ENCODE results near the gene RBM27. TPM values are rescaled to one million over a fixed set of nuclear protein-coding genes. Genes with fewer than 3 reads are reported as not detected.
"Not testable (repeated sequence)": the region's sequence is repeated elsewhere in the genome, so short reads cannot be mapped to it uniquely, and the experiment has no call there.

Gene RBM27
- 1 to 10 TPM; 6.1 to 9.4 (median 8.0) TPM for polyA plus RNA-seq (ENCODE audit: low read depth in 6 of 6)

- H3K9me3 Mint-ChIP-seq: no peaks in the 10 kb centered on the region
- H3K27me3 Mint-ChIP-seq: no peaks in the 10 kb centered on the region
- H3K36me3 Mint-ChIP-seq: no peaks in the 10 kb centered on the region
- ATAC-seq (ENCODE audit: low read depth in 2 of 2): peak; percentile 99
- H3K27ac Mint-ChIP-seq: no peak within 1 kb of the TSS
- peak within 1 kb of the TSS in 1 of 8 donors; percentile 5 for H3K4me3 Mint-ChIP-seq
- peaks cover 0 to 27% (median 3%) of the 10 kb centered on the region in 3 donors for H3K4me1 Mint-ChIP-seq
- peak; percentile 100 for DNase-seq
Observed at GRCh38 chr5:146203011-146203871, at the start of gene RBM27. RBM27 (plus strand) TSS chr5:146203605; CDS start chr5:146203766, 161 bp downstream.

DNA sequence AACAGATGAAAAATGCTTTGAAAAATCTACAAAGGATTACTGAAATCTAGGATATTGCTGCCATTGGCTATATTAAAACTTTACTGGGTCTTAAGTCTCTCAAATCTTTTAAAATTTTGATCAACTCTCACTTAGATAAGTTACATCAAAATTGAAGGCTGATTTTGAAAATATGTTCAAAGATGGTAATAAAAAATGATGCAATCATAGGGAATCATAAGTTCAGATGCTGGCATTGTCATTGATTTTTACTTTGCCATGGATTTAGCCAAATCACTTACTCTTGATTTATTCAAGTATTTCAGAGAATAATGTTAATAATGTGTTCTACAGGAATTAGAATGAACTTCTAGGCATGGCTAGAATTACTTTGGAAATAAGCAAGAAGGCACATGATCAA is 45.1 kb upstream of the RBM27 start:
- DNase-seq: no peak
- peaks cover 0 to 4% (median 0%) of the 10 kb centered on the region in 3 donors for H3K4me1 Mint-ChIP-seq
- peaks cover 26 to 27% of the 10 kb centered on the region in 2 donors for H3K36me3 Mint-ChIP-seq
- H3K4me3 Mint-ChIP-seq: no peak overlapping the region
- no peaks in the 10 kb centered on the region for H3K9me3 Mint-ChIP-seq
- no peak for ATAC-seq (ENCODE audit: low read depth in 2 of 2)
- no peak overlapping the region for H3K27ac Mint-ChIP-seq
- H3K27me3 Mint-ChIP-seq: no peaks in the 10 kb centered on the region

DNA sequence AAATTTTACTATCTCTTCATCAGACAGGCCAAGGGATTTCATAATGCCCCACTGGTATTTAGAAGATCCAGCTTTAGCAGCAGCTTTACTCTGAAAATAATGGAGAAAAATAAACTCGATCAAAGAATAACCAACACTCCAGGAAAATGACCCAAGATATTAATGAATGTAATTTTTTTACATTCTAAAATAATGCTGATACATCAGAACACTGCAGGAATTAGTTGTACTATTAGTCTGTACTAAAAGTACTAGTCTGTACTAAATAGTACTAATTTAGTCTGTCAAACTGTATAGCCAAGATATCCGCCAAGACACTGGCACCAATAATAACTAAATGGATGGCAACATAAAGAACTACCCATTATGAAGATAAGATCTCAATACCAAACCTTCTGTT is 39.0 kb upstream of the RBM27 start:
- Mint-ChIP-seq H3K4me1 (peaks cover 0 to 8% (median 0%) of the 10 kb centered on the region in 3 donors), H3K36me3 (peaks cover 36 to 39% of the 10 kb centered on the region in 2 donors), H3K9me3 (no peaks in the 10 kb centered on the region), H3K27me3 (no peaks in the 10 kb centered on the region), H3K4me3 (no peak overlapping the region), H3K27ac (no peak overlapping the region)
- DNase-seq (no peak), ATAC-seq (ENCODE audit: low read depth in 2 of 2) (no peak)

GRCh38 chr5:146165460-146165859 is 37.9 kb upstream of the RBM27 start:
- Mint-ChIP-seq H3K4me1 (peaks cover 0 to 8% (median 0%) of the 10 kb centered on the region in 3 donors), H3K27ac (no peak overlapping the region), H3K27me3 (no peaks in the 10 kb centered on the region), H3K9me3 (no peaks in the 10 kb centered on the region), H3K4me3 (no peak overlapping the region), H3K36me3 (peaks cover 36 to 44% of the 10 kb centered on the region in 2 donors)
- ATAC-seq (ENCODE audit: low read depth in 2 of 2) (no peak), DNase-seq (no peak)

DNA sequence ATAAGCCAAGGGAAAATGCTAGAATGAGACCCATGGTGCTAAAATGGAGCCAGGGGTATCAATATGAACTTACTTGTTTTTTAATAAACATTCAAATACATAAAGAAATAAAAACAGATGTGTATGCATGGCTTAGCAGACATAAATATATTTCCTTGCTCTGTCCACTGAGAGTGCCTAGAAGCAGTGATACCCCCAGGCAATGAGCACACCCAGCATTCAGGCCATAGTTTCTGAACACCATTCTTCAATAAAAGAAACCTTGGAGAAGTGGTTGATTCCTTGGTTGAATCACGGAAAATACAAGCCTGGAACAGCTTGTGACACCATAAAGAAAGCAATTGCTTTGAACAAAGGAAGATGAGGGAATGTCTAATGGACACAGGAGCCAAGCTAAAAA is 37.5 kb upstream of the RBM27 start:
- H3K36me3 Mint-ChIP-seq: peaks cover 36 to 48% of the 10 kb centered on the region in 2 donors
- no peak overlapping the region for H3K4me3 Mint-ChIP-seq
- H3K4me1 Mint-ChIP-seq: peaks cover 0 to 8% (median 0%) of the 10 kb centered on the region in 3 donors
- H3K9me3 Mint-ChIP-seq: no peaks in the 10 kb centered on the region
- no peak overlapping the region for H3K27ac Mint-ChIP-seq
- H3K27me3 Mint-ChIP-seq: no peaks in the 10 kb centered on the region
- no peak for ATAC-seq (ENCODE audit: low read depth in 2 of 2)
- DNase-seq: no peak

- DNase-seq (no peak), ATAC-seq (ENCODE audit: low read depth in 2 of 2) (no peak)
- Mint-ChIP-seq H3K9me3 (no peaks in the 10 kb centered on the region), H3K27ac (no peak overlapping the region), H3K4me3 (no peak overlapping the region), H3K36me3 (peaks cover 19 to 26% of the 10 kb centered on the region in 2 donors), H3K4me1 (peaks cover 12 to 15% (median 13%) of the 10 kb centered on the region in 3 donors), H3K27me3 (no peaks in the 10 kb centered on the region)
Observed at GRCh38 chr5:146169076-146169475, 34.3 kb upstream of the RBM27 start.

DNA sequence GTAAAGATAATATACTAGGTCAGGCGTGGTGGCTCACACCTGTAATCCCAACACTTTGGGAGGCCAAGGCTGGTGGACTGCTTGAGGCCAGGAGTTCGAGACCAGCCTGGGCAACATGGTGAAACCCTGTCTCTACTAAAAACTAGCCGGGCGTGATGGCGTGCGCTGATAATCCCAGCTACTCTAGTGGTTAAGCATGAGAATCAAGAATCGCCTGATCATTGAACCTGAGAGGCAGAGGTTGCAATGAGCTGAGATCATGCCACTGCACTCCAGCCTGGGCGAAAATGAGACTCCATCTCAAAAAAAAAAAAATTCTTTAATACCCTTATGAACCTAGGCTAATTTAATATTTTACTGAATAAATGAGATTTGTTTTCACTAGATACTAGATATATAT is 30.4 kb upstream of the RBM27 start:
- not testable (repeated sequence) for DNase-seq, H3K9me3 Mint-ChIP-seq, H3K36me3 Mint-ChIP-seq, H3K27me3 Mint-ChIP-seq
- ATAC-seq (ENCODE audit: low read depth in 2 of 2): peak; percentile 60 to 68
- Mint-ChIP-seq H3K27ac (peak overlapping the region in 5 of 6 donors; percentile 30 to 80 (median 67)), H3K4me3 (peak overlapping the region in 5 of 8 donors; percentile 27 to 71 (median 48)), H3K4me1 (peaks cover 9 to 20% (median 12%) of the 10 kb centered on the region in 3 donors)

DNA sequence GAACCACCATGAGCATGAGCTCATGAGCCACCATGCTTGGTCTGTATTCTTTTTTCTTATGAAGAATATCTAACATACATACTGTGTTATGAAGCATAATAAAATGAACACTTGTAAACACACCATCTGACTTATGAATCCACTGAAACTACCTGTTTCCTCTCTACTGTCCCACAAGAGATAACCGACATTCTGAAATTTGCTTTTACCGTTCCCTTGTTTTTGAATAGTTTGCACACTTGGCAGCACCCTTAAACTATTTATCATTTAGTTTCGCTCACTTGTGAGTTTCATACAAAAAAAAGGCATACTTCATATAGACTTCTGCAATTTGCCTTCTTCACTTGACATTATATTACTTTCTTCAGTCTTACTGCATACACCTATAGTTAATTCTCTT is 29.8 kb upstream of the RBM27 start:
- peaks cover 11 to 20% (median 12%) of the 10 kb centered on the region in 3 donors for H3K4me1 Mint-ChIP-seq
- H3K4me3 Mint-ChIP-seq: peak overlapping the region in 7 of 8 donors; percentile 7 to 60 (median 48)
- no peaks in the 10 kb centered on the region for H3K9me3 Mint-ChIP-seq
- H3K36me3 Mint-ChIP-seq: peaks cover 4 to 10% of the 10 kb centered on the region in 2 donors
- peak overlapping the region; percentile 0 to 88 (median 46) for H3K27ac Mint-ChIP-seq
- ATAC-seq (ENCODE audit: low read depth in 2 of 2) (peak; percentile 80 to 83), DNase-seq (peak; percentile 24)
- H3K27me3 Mint-ChIP-seq: no peaks in the 10 kb centered on the region

DNA sequence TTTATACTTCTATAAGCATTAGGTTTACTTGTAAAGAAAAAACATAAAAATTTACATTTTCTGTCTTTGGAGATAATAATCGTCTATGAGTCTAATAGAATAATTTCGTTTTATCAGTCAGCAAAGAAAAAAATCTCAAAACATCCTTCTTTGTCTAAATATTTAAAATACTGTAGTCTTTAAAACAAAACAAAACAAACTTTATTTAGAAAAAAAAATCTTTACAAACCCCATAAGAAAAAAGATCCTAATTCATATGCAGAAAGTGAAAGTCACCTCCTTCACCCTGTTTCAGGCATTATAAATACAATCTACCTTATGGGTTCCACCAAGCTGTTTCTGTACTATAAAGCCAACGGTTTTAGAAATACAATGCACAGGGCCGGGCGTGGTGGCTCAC is 26.6 kb upstream of the RBM27 start:
- H3K4me1 Mint-ChIP-seq: peaks cover 19 to 35% (median 21%) of the 10 kb centered on the region in 3 donors
- no peaks in the 10 kb centered on the region for H3K36me3 Mint-ChIP-seq
- H3K9me3 Mint-ChIP-seq: no peaks in the 10 kb centered on the region
- DNase-seq: no peak
- peak overlapping the region in 1 of 6 donors; percentile 37 for H3K27ac Mint-ChIP-seq
- H3K4me3 Mint-ChIP-seq: no peak overlapping the region
- H3K27me3 Mint-ChIP-seq: no peaks in the 10 kb centered on the region
- no peak for ATAC-seq (ENCODE audit: low read depth in 2 of 2)

DNA sequence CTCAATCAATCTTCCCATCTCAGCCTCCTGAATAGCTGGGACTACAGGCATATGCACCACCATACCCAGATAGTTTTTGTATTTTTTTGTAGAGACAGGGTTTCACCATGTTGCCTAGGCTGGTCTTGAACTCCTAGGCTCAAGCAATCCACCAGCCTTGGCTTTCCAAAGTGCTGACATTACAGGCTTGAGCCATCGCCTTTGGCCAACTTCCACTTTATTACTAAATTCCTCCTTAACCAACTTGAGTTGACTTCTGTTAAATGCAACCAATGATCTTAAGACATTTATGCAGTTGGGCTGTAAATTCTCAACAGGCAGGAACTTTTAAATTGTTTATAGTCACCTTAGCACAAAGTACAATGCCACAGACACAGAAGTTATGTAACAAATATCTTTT is 23.7 kb upstream of the RBM27 start:
- Mint-ChIP-seq H3K36me3 (no peaks in the 10 kb centered on the region), H3K27ac (peak overlapping the region in 2 of 6 donors; percentile 41 to 85), H3K27me3 (no peaks in the 10 kb centered on the region), H3K9me3 (no peaks in the 10 kb centered on the region), H3K4me3 (peak overlapping the region in 2 of 8 donors; percentile 11 to 38), H3K4me1 (peaks cover 14 to 31% (median 18%) of the 10 kb centered on the region in 3 donors)
- ATAC-seq (ENCODE audit: low read depth in 2 of 2): no peak
- DNase-seq: no peak

DNA sequence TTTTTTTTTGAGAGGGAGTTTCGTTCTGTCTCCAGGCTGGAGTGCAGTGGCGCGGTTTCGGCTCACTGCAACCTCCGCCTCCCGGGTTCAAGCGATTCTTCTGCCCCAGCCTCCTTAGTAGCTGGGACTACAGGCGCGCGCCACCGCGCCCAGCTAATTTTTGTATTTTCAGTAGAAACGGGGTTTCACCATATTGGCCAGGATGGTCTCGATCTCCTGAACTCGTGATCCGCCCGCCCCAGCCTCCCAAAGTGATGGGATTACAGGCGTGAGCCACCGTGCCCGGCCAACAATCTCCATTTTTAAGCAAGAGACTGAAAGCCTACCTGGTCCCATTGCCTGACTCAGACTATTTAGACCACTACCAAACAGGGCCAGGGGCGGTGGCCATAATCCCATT is 20.0 kb upstream of the RBM27 start:
- peaks cover 14 to 27% (median 18%) of the 10 kb centered on the region in 3 donors for H3K4me1 Mint-ChIP-seq
- not testable (repeated sequence) for ATAC-seq (ENCODE audit: low read depth in 2 of 2); H3K9me3 Mint-ChIP-seq; H3K27me3 Mint-ChIP-seq; H3K36me3 Mint-ChIP-seq; DNase-seq
- peak overlapping the region; percentile 90 to 99 (median 96) for H3K4me3 Mint-ChIP-seq
- H3K27ac Mint-ChIP-seq: peak overlapping the region in 4 of 6 donors; percentile 20 to 98 (median 68)

DNA sequence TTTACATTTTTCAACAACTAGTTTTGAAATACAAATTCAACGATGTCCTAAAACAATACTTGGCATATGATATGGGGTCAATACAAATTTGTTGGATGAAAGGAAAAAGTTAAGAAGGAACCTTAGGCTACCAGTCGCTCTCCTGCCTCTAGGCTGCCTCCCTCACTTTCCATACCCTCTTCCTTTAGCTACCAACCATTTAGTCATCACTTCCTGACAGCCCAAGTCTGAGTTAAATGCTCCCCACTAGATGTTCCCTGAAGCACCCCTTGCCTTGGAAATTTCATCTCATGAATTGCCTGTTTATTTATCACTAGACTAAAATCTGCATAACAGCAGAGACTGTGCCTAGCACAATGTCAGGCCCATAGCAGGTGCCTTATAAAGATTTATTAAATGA is 18.2 kb upstream of the RBM27 start:
- H3K27ac Mint-ChIP-seq: peak overlapping the region in 1 of 6 donors; percentile 59
- ATAC-seq (ENCODE audit: low read depth in 2 of 2) (no peak), DNase-seq (no peak)
- no peaks in the 10 kb centered on the region for H3K9me3 Mint-ChIP-seq
- H3K4me1 Mint-ChIP-seq: peaks cover 10 to 21% (median 14%) of the 10 kb centered on the region in 3 donors
- H3K4me3 Mint-ChIP-seq: peak overlapping the region in 4 of 8 donors; percentile 7 to 76 (median 40)
- H3K36me3 Mint-ChIP-seq: no peaks in the 10 kb centered on the region
- peaks cover 2 to 8% (median 3%) of the 10 kb centered on the region in 3 donors for H3K27me3 Mint-ChIP-seq

- Mint-ChIP-seq H3K4me1 (no peaks in the 10 kb centered on the region), H3K27ac (no peak overlapping the region), H3K9me3 (no peaks in the 10 kb centered on the region), H3K4me3 (no peak overlapping the region), H3K36me3 (peaks cover 0 to 8% of the 10 kb centered on the region in 2 donors), H3K27me3 (peaks cover 7 to 25% (median 15%) of the 10 kb centered on the region in 3 donors)
- DNase-seq (no peak), ATAC-seq (ENCODE audit: low read depth in 2 of 2) (no peak)
Observed at GRCh38 chr5:146188358-146188757, 15.0 kb upstream of the RBM27 start.

DNA sequence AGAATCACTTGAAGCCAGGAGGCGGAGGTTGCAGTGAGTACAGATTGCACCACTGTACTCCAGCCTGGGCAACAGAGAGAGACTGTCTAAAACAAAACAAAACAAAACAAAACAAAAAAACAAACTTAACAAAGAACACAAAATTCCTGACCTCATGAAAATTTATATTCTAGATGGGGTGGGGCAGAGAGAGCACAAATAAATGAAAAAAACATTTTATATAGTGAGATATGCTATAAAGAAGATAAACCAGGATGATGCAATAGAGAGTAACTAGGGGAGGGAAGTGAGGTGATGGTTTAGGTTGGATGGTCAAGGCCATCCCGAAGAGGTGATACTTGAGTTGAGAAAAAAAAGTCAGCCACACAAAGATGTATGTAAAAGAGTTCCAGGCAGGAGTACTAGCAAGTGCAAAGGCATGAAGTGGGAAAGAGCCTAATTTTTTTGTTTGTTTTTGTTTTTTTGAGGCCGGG is 10.8 kb upstream of the RBM27 start:
- DNase-seq: no peak

More for the DNA sequence above, 10.8 kb upstream of the RBM27 start:
- Mint-ChIP-seq H3K36me3 (peaks cover 0 to 15% of the 10 kb centered on the region in 2 donors), H3K27me3 (peaks cover 7 to 40% (median 38%) of the 10 kb centered on the region in 3 donors), H3K9me3 (no peaks in the 10 kb centered on the region), H3K4me3 (no peak overlapping the region), H3K27ac (no peak overlapping the region), H3K4me1 (no peaks in the 10 kb centered on the region)
- ATAC-seq (ENCODE audit: low read depth in 2 of 2): no peak
